IgD-negative memory B cell (primary cell): Measurements from ENCODE around the gene SLC25A41. TPM values are rescaled to one million over a fixed set of nuclear protein-coding genes. Genes with fewer than 3 reads are reported as not detected.
"Not testable (repeated sequence)": the region's sequence is repeated elsewhere in the genome, so short reads cannot be mapped to it uniquely, and the experiment has no call there.

Source experiments
- H3K27ac Mint-ChIP-seq, 3 donors: one replicate each; pipeline ENCODE4 v1.8.0; 2020 to 2022; ENCODE audit warnings: mild to moderate bottlenecking in 3 of 3, mixed read lengths in 3 of 3, moderate library complexity in 1 of 3
- H3K27me3 Mint-ChIP-seq: one replicate; pipeline ENCODE4 v1.8.0; 2021; ENCODE audit warnings: mixed read lengths
- H3K36me3 Mint-ChIP-seq: one replicate; pipeline ENCODE4 v1.8.0; 2020; ENCODE audit warnings: mild to moderate bottlenecking, mixed read lengths
- H3K4me1 Mint-ChIP-seq, 3 donors: one replicate each; pipeline ENCODE4 v1.8.0; 2020 to 2022; ENCODE audit warnings: mixed read lengths in 3 of 3, mild to moderate bottlenecking in 1 of 3
- H3K4me3 Mint-ChIP-seq, 4 donors: one replicate each; pipeline ENCODE4 v1.8.0; 2020 to 2022; ENCODE audit warnings: mild to moderate bottlenecking in 4 of 4, mixed read lengths in 4 of 4, moderate library complexity in 3 of 4
- H3K9me3 Mint-ChIP-seq, 3 donors: one replicate each; pipeline ENCODE4 v1.8.0; 2020 to 2021; ENCODE audit warnings: mixed read lengths in 3 of 3, mild to moderate bottlenecking in 1 of 3
- polyA plus RNA-seq: library from polyadenylated mRNA; unstranded; fragments of 300-500 nt; fragmentation: Illumina TruSeq; gene quantifications from one replicate; pipeline ENCODE4 v1.2.3, GENCODE V29; 2021

SLC25A41 gene
- polyA plus RNA-seq, 1 donor from 2014 or later, result not detected

DNA sequence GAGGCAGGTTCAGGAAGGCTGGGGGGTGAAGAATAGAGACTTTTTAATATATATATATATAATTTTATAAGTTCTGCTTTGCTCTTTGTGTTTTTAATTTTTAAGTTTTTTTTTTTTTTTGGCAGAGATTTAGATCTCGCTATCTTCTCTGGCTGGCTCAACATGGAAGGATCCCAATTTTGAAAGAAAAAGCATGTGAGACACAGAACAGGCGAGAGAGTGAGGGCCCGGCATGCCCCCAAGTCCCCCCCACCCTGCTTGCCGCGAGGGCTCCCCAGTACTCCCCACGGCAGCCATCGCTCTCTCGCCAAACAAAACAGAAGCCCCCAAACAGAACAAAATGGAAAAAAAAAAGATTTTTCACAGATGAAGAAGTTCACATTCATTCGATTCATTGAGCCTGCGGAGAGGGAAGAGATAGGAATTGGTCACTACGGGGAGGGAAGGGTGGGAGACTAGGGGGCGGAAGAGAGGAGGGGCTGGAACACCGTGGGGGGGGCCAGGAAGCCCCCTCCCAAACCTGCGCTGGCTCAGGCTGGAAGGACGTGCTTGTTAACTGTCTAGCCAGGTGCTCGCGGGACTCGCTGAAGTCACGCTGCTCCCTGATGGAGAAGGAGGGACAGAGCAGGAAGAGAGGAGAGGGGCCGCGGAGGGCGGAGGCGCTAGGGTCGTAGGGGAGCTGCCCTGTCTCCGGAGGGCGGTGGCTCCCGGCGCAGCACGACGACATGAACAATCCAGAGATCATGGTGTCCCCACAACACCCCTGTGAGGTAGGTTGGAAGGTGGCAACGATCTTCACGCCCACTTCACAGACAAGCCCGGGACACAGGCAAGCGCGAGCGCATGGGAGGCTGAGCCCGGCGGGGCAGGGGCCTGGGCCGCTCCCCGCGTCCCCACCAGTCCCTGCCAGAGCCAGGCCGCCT lies 19.6 kb downstream of the SLC25A41 start:
- no peaks in the 10 kb centered on the region for H3K4me1 Mint-ChIP-seq
- no peaks in the 10 kb centered on the region for H3K9me3 Mint-ChIP-seq
- no peak overlapping the region for H3K4me3 Mint-ChIP-seq
- no peaks in the 10 kb centered on the region for H3K27me3 Mint-ChIP-seq
- no peaks in the 10 kb centered on the region for H3K36me3 Mint-ChIP-seq
- peak overlapping the region in 1 of 3 donors; percentile 12 for H3K27ac Mint-ChIP-seq

GRCh38 chr19:6413291-6413690 lies 20.3 kb downstream of the SLC25A41 start:
- no peaks in the 10 kb centered on the region for H3K27me3 Mint-ChIP-seq
- no peak overlapping the region for H3K4me3 Mint-ChIP-seq
- H3K36me3 Mint-ChIP-seq, result no peaks in the 10 kb centered on the region
- H3K4me1 Mint-ChIP-seq, result no peaks in the 10 kb centered on the region
- H3K27ac Mint-ChIP-seq, result no peak overlapping the region
- no peaks in the 10 kb centered on the region for H3K9me3 Mint-ChIP-seq

- Mint-ChIP-seq H3K27me3 (no peaks in the 10 kb centered on the region), H3K4me1 (no peaks in the 10 kb centered on the region)
Measured at GRCh38 chr19:6412447-6413091, 21.0 kb downstream of the SLC25A41 start.

GRCh38 chr19:6412061-6412446 lies 21.5 kb downstream of the SLC25A41 start:
- Mint-ChIP-seq H3K27me3 (no peaks in the 10 kb centered on the region), H3K27ac (no peak overlapping the region), H3K9me3 (no peaks in the 10 kb centered on the region), H3K4me3 (no peak overlapping the region), H3K4me1 (no peaks in the 10 kb centered on the region), H3K36me3 (no peaks in the 10 kb centered on the region)

More at GRCh38 chr19:6412447-6413091, 21.0 kb downstream of the SLC25A41 start:
- H3K27ac Mint-ChIP-seq, result no peak overlapping the region
- no peaks in the 10 kb centered on the region for H3K9me3 Mint-ChIP-seq
- H3K4me3 Mint-ChIP-seq, result no peak overlapping the region
- H3K36me3 Mint-ChIP-seq, result no peaks in the 10 kb centered on the region

DNA sequence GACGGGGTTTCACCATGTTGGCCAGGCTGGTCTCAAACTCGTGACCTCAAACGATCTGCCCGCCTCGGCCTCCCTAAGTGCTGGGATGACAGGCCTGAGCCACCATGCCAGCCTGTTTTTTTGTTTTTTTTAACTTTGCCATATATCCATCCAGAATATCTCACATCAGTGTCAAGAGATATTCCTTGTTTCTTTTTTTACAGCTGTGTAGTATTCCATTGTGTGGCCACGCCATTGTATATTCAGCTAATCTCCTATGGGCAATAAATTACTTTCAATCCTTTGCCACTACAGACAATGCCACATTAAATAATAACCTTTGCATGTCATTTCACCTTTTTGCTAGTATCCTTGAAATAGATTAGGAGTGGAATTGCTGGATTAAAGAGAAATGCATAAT lies 24.2 kb downstream of the SLC25A41 start:
- H3K4me3 Mint-ChIP-seq, result no peak overlapping the region
- H3K9me3 Mint-ChIP-seq, result no peaks in the 10 kb centered on the region
- H3K4me1 Mint-ChIP-seq, result no peaks in the 10 kb centered on the region
- H3K27me3 Mint-ChIP-seq, result no peaks in the 10 kb centered on the region
- H3K36me3 Mint-ChIP-seq, result no peaks in the 10 kb centered on the region
- no peak overlapping the region for H3K27ac Mint-ChIP-seq

DNA sequence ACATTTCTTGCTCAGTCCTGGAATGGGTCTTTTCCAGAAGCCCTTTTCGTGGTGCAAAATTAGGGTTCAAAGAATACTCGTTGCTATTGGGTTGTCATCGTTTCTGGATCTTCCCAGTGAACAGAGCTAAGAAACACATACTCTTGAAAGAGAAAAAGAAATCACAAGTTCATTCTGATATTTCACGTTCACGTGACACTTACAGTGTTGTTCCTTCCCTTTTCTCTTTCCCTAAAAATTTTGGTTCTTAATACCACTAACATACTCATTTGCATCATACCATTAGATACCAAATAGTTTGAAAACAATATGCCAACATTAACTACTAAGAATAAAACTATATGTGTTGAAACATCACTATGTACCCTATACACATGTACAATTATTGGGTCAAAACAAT lies 27.2 kb downstream of the SLC25A41 start:
- Mint-ChIP-seq H3K36me3 (no peaks in the 10 kb centered on the region), H3K9me3 (no peaks in the 10 kb centered on the region), H3K27ac (no peak overlapping the region), H3K4me3 (no peak overlapping the region), H3K4me1 (peaks cover 0 to 6% (median 2%) of the 10 kb centered on the region in 3 donors), H3K27me3 (no peaks in the 10 kb centered on the region)

GRCh38 chr19:6402837-6403608 lies 30.5 kb downstream of the SLC25A41 start:
- Mint-ChIP-seq H3K36me3 (no peaks in the 10 kb centered on the region), H3K27me3 (peaks cover 2% of the 10 kb centered on the region), H3K9me3 (no peaks in the 10 kb centered on the region), H3K27ac (no peak overlapping the region), H3K4me1 (peaks cover 0 to 6% (median 2%) of the 10 kb centered on the region in 3 donors), H3K4me3 (no peak overlapping the region)

DNA sequence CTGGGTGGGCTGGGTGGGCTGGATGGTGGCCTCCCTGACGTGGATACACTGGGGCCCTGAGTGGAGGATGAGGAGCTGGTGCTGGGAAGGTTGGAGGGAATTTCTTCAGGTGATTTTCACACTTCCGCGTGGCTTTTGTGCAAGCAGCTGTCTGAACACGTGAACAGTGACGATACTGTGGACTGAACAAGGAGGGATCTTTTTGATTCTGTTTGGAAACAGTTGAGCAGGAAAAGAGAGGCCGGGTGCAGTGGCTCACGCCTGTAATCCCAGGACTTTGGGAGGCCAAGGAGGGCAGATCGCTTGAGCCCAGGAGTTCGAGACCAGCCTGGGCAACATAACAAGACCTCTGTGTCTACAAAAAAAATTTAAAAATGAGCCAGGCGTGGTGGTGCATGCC lies 31.5 kb downstream of the SLC25A41 start:
- Mint-ChIP-seq H3K4me1 (peaks cover 0 to 6% (median 2%) of the 10 kb centered on the region in 3 donors), H3K4me3 (no peak overlapping the region), H3K9me3 (no peaks in the 10 kb centered on the region), H3K36me3 (no peaks in the 10 kb centered on the region), H3K27ac (no peak overlapping the region), H3K27me3 (peaks cover 2% of the 10 kb centered on the region)

GRCh38 chr19:6400062-6400944 lies 33.3 kb downstream of the SLC25A41 start:
- not testable (repeated sequence) for H3K4me1 Mint-ChIP-seq, H3K36me3 Mint-ChIP-seq, H3K9me3 Mint-ChIP-seq, H3K27me3 Mint-ChIP-seq
- Mint-ChIP-seq H3K4me3 (peak overlapping the region in 1 of 4 donors; percentile 72), H3K27ac (peak overlapping the region in 1 of 3 donors; percentile 21)

- H3K4me3 Mint-ChIP-seq, result no peak overlapping the region
Measured at GRCh38 chr19:6396305-6396704, 37.3 kb downstream of the SLC25A41 start.

GRCh38 chr19:6394831-6395230 lies 38.7 kb downstream of the SLC25A41 start:
- peaks cover 14 to 22% (median 16%) of the 10 kb centered on the region in 3 donors for H3K4me1 Mint-ChIP-seq
- peaks cover 2% of the 10 kb centered on the region for H3K27me3 Mint-ChIP-seq
- peak overlapping the region in 3 of 4 donors; percentile 13 to 100 (median 71) for H3K4me3 Mint-ChIP-seq
- peaks cover 5% of the 10 kb centered on the region for H3K36me3 Mint-ChIP-seq
- H3K27ac Mint-ChIP-seq, result peak overlapping the region in 1 of 3 donors; percentile 100
- H3K9me3 Mint-ChIP-seq, result no peaks in the 10 kb centered on the region

More at GRCh38 chr19:6396305-6396704, 37.3 kb downstream of the SLC25A41 start:
- Mint-ChIP-seq H3K36me3 (peaks cover 1% of the 10 kb centered on the region), H3K27ac (no peak overlapping the region), H3K4me1 (peaks cover 11 to 17% (median 14%) of the 10 kb centered on the region in 3 donors), H3K9me3 (no peaks in the 10 kb centered on the region), H3K27me3 (peaks cover 2% of the 10 kb centered on the region)

GRCh38 chr19:6393983-6394412 lies 39.6 kb downstream of the SLC25A41 start:
- Mint-ChIP-seq H3K27ac (peak overlapping the region; percentile 97 to 100 (median 99)), H3K27me3 (no peaks in the 10 kb centered on the region), H3K4me1 (peaks cover 14 to 22% (median 16%) of the 10 kb centered on the region in 3 donors), H3K4me3 (peak overlapping the region; percentile 95 to 100 (median 98)), H3K36me3 (peaks cover 5% of the 10 kb centered on the region), H3K9me3 (no peaks in the 10 kb centered on the region)

DNA sequence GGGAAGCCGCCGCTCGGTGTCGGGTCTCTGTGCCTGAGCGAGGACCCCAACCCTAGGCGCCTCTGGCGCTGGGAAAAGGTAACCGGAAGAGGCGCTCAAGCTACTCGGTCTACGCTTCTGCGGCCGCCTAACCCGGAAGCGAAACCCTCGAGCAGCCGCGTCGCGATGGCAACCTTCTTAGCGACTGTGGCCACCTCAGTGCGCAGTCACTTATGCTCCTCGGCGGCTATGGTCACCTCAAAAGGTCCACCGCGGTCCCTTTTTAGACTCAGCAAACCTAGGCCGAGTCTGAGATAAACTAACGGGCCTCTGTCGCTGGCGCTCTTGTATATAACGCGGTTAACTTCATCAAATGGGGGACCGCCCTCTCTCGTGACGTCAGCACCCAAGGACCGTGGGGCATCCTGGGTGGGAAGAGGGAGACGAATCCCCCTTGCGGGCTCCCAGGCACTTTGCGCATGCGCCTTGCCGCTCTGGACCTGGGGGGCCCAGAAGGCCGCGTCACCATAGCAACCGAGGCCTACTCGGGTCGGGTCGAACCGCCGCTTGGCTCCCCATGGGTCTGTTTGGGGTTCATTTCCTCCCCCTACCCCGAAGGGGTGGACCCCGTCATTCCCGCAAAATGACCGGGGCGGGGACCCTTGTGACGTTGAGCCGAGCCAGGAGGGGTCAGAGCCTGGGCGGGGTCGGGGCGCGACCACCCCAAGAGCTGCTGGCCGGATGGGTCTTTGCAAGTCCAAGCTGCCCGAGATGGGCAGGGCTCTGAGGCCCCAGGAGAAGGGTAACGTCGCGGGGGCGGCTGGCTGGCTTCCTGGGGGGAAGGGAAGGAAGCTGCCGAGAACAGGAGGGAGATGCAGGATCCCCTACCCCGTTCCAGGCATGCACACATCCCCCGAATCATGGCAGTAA lies 40.2 kb downstream of the SLC25A41 start, which contains the start of gene GTF2F1:
TSS of gene GTF2F1 (minus strand) at position 91 of the 909 bp plus-strand sequence. CDS start 169 bp downstream, outside the sequence.
- H3K4me3 Mint-ChIP-seq, result peak within 1 kb of the TSS; percentile 95 to 100 (median 98)
- peak within 1 kb of the TSS; percentile 97 to 100 (median 99) for H3K27ac Mint-ChIP-seq
- H3K9me3 Mint-ChIP-seq, result no peaks in the 10 kb centered on the region
- peaks cover 6% of the 10 kb centered on the region for H3K36me3 Mint-ChIP-seq
- H3K27me3 Mint-ChIP-seq, result no peaks in the 10 kb centered on the region
- peaks cover 14 to 22% (median 16%) of the 10 kb centered on the region in 3 donors for H3K4me1 Mint-ChIP-seq
